ENCODE data around the gene KLHL29. TPM values are rescaled to one million over a fixed set of nuclear protein-coding genes. Genes with fewer than 3 reads are reported as not detected.

Gene KLHL29
- total RNA-seq, 4 donors from 2014 or later, result 2.2 to 3.3 (median 2.7) TPM

- no peak for TF ChIP-seq POLR2A (IDR thresholded peaks at IDR 0.05)
- TF ChIP-seq CTCF (IDR thresholded peaks at IDR 0.05), result no peak
- intact Hi-C loops (cut with DNase I), result no loop called here
- 92 to 97% methylated on average over 14 of the region's 14 CpGs for WGBS, 2 donors
- no peak overlapping the region for H3K27ac ChIP-seq
- H3K4me3 ChIP-seq (replicated peaks in 1 of 3), result no peak overlapping the region
- DNase-seq, result no peak
- H3K36me3 ChIP-seq, result no peaks in the 10 kb centered on the region
- H3K9me3 ChIP-seq, result no peaks in the 10 kb centered on the region
- H3K27me3 ChIP-seq, result no peaks in the 10 kb centered on the region
- H3K4me1 ChIP-seq, result peaks cover 0 to 4% of the 10 kb centered on the region in 2 donors
These were observed 163.3 kb downstream of the KLHL29 start for GRCh38 chr2:23548143-23548769.

DNA sequence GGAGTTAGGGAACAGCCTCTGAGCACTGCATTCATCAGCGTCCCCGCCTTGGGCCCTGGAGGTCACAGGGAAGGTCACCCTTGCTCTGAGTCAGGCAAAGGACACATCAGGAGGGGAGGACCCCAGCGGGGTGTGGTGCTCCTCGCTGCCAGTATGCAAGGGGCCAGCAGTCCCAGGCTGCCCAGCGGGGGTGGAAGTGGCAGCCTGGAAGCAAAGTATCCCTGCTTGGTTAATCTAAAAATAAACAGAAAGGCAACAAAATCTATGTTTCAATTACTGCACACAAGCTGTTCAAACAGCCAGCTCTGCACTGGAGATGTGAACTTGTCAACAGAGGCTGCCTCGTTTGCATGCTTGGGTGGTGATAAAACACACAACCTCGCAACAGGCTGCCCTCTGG lies 164.1 kb downstream of the KLHL29 start:
- intact Hi-C loops (cut with DNase I), result no loop called here

GRCh38 chr2:23549821-23550530 lies 165.0 kb downstream of the KLHL29 start:
- Histone ChIP-seq H3K9me3 (no peaks in the 10 kb centered on the region), H3K27me3 (no peaks in the 10 kb centered on the region), H3K4me3 (replicated peaks in 1 of 3) (no peak overlapping the region), H3K36me3 (no peaks in the 10 kb centered on the region), H3K4me1 (peaks cover 0 to 4% of the 10 kb centered on the region in 2 donors), H3K27ac (no peak overlapping the region)
- no peak for TF ChIP-seq CTCF (IDR thresholded peaks at IDR 0.05)
- TF ChIP-seq POLR2A (IDR thresholded peaks at IDR 0.05), result no peak
- WGBS, 2 donors, result 76 to 79% methylated on average over 16 of the region's 16 CpGs
- intact Hi-C loops (cut with DNase I), result no loop called here
- no peak for DNase-seq

More for the DNA sequence above, 164.1 kb downstream of the KLHL29 start:
- Histone ChIP-seq H3K36me3 (no peaks in the 10 kb centered on the region), H3K27me3 (no peaks in the 10 kb centered on the region), H3K9me3 (no peaks in the 10 kb centered on the region), H3K27ac (no peak overlapping the region), H3K4me1 (peaks cover 0 to 4% of the 10 kb centered on the region in 2 donors), H3K4me3 (replicated peaks in 1 of 3) (no peak overlapping the region)
- WGBS, 2 donors, result 73 to 76% methylated on average over 7 of the region's 7 CpGs
- DNase-seq, result no peak
- TF ChIP-seq CTCF (IDR thresholded peaks at IDR 0.05) (no peak), POLR2A (IDR thresholded peaks at IDR 0.05) (no peak)

GRCh38 chr2:23550553-23550952 lies 165.6 kb downstream of the KLHL29 start:
- intact Hi-C loops (cut with DNase I), result no loop called here
- Histone ChIP-seq H3K27ac (no peak overlapping the region), H3K4me1 (peaks cover 0 to 4% of the 10 kb centered on the region in 2 donors), H3K36me3 (no peaks in the 10 kb centered on the region), H3K9me3 (no peaks in the 10 kb centered on the region), H3K4me3 (replicated peaks in 1 of 3) (no peak overlapping the region), H3K27me3 (no peaks in the 10 kb centered on the region)
- no peak for TF ChIP-seq POLR2A (IDR thresholded peaks at IDR 0.05)
- TF ChIP-seq CTCF (IDR thresholded peaks at IDR 0.05), result no peak
- DNase-seq, result no peak
- WGBS, 2 donors, result 70 to 82% methylated on average over 7 of the region's 7 CpGs

GRCh38 chr2:23551875-23552274 lies 166.9 kb downstream of the KLHL29 start:
- 43 to 57% methylated on average over 5 of the region's 5 CpGs for WGBS, 2 donors
- Histone ChIP-seq H3K27ac (no peak overlapping the region), H3K36me3 (no peaks in the 10 kb centered on the region), H3K27me3 (no peaks in the 10 kb centered on the region), H3K4me1 (peaks cover 0 to 4% of the 10 kb centered on the region in 2 donors), H3K9me3 (no peaks in the 10 kb centered on the region), H3K4me3 (replicated peaks in 1 of 3) (no peak overlapping the region)
- intact Hi-C loops (cut with DNase I), result no loop called here
- no peak for DNase-seq
- TF ChIP-seq POLR2A (IDR thresholded peaks at IDR 0.05) (no peak), CTCF (IDR thresholded peaks at IDR 0.05) (no peak)

All from thyroid gland (tissue), 4 donors.